ENCODE results near the gene ITFG2. TPM values are rescaled to one million over a fixed set of nuclear protein-coding genes. Genes with fewer than 3 reads are reported as not detected.
A peak's percentile ranks its signal among the peaks of the same experiment; 100 is the strongest.
"Not testable (repeated sequence)": the region's sequence is repeated elsewhere in the genome, so short reads cannot be mapped to it uniquely, and the experiment has no call there.

Gene ITFG2
- total RNA-seq, 1 experiment from 2014 or later: 41.3 TPM

GRCh38 chr12:2769866-2770533, 42.5 kb upstream of the ITFG2 start:
- peak in 1 of 2 experiments; percentile 55 for DNase-seq
- H3K4me3 ChIP-seq: no peak overlapping the region
- peaks cover 67% of the 10 kb centered on the region for H3K27me3 ChIP-seq (ENCODE audit: insufficient read depth, low read depth)
- H3K9me3 ChIP-seq (ENCODE audit: insufficient read depth, low read depth): no peaks in the 10 kb centered on the region
- peak overlapping the region; percentile 59 for H3K4me2 ChIP-seq
- ChIA-PET CTCF (no interaction called here), POLR2A (ENCODE audit: unreplicated experiment) (interaction anchor here (0.6 kb wide), 1 partner anchor 8 kb away, joined by 4 read pairs; no protein-coding TSS in a partner anchor)
- intact Hi-C loops (cut with micrococcal nuclease; ENCODE audit: unreplicated experiment): no loop called here
- no peaks in the 10 kb centered on the region for H3F3A ChIP-seq (ENCODE audit: insufficient read depth, low read depth)
- H3K27ac ChIP-seq: no peak overlapping the region
- no peaks in the 10 kb centered on the region for H3K9me2 ChIP-seq (ENCODE audit: insufficient read depth)
- no peak overlapping the region for H2AFZ ChIP-seq
- no peaks in the 10 kb centered on the region for H3K79me2 ChIP-seq (ENCODE audit: low read depth)
- TF ChIP-seq CTCF (conservative IDR thresholded peaks at IDR 0.05) (no peak), EZH2 (IDR thresholded peaks at IDR 0.05; ENCODE audit: low read depth) (no peak)
- BruUV-seq (replicated peaks): no TSS peak
- H3K36me3 ChIP-seq (ENCODE audit: low read depth): no peaks in the 10 kb centered on the region
- peaks cover 11% of the 10 kb centered on the region for H3K4me1 ChIP-seq (replicated peaks; ENCODE audit: insufficient read depth)
- no peaks in the 10 kb centered on the region for H4K20me1 ChIP-seq (ENCODE audit: insufficient read depth)

- Histone ChIP-seq H3K4me1 (replicated peaks; ENCODE audit: insufficient read depth) (peaks cover 11% of the 10 kb centered on the region), H3K27me3 (ENCODE audit: insufficient read depth, low read depth) (peaks cover 67% of the 10 kb centered on the region)
- H3K36me3 ChIP-seq (ENCODE audit: low read depth); H3K9me3 ChIP-seq (ENCODE audit: insufficient read depth, low read depth); POLR2A ChIA-PET (ENCODE audit: unreplicated experiment); H3K27ac ChIP-seq; DNase-seq; H4K20me1 ChIP-seq (ENCODE audit: insufficient read depth); CTCF ChIA-PET; H3K4me2 ChIP-seq; intact Hi-C loops (cut with micrococcal nuclease; ENCODE audit: unreplicated experiment); H3K4me3 ChIP-seq; H2AFZ ChIP-seq; BruUV-seq (replicated peaks); H3K79me2 ChIP-seq (ENCODE audit: low read depth); H3K9me2 ChIP-seq (ENCODE audit: insufficient read depth); H3F3A ChIP-seq (ENCODE audit: insufficient read depth, low read depth): not testable (repeated sequence)
Observed at GRCh38 chr12:2770544-2770943, 41.9 kb upstream of the ITFG2 start.

- DNase-seq: no peak
- ChIA-PET POLR2A (ENCODE audit: unreplicated experiment) (no interaction called here), CTCF (no interaction called here)
- H2AFZ ChIP-seq: no peak overlapping the region
- no peak overlapping the region for H3K27ac ChIP-seq
- TF ChIP-seq EZH2 (IDR thresholded peaks at IDR 0.05; ENCODE audit: low read depth) (no peak), CTCF (conservative IDR thresholded peaks at IDR 0.05) (no peak)
- H3K9me3 ChIP-seq (ENCODE audit: insufficient read depth, low read depth): no peaks in the 10 kb centered on the region
- no peaks in the 10 kb centered on the region for H3K36me3 ChIP-seq (ENCODE audit: low read depth)
- intact Hi-C loops (cut with micrococcal nuclease; ENCODE audit: unreplicated experiment): no loop called here
- peaks cover 72% of the 10 kb centered on the region for H3K27me3 ChIP-seq (ENCODE audit: insufficient read depth, low read depth)
- no peaks in the 10 kb centered on the region for H3F3A ChIP-seq (ENCODE audit: insufficient read depth, low read depth)
- BruUV-seq (replicated peaks): no TSS peak
- H3K4me1 ChIP-seq (replicated peaks; ENCODE audit: insufficient read depth): peaks cover 11% of the 10 kb centered on the region
- no peak overlapping the region for H3K4me3 ChIP-seq
- no peak overlapping the region for H3K4me2 ChIP-seq
- no peaks in the 10 kb centered on the region for H4K20me1 ChIP-seq (ENCODE audit: insufficient read depth)
- H3K9me2 ChIP-seq (ENCODE audit: insufficient read depth): no peaks in the 10 kb centered on the region
- H3K79me2 ChIP-seq (ENCODE audit: low read depth): no peaks in the 10 kb centered on the region
Observed at GRCh38 chr12:2772370-2772769, 40.1 kb upstream of the ITFG2 start.
